Effector memory CD8-positive, alpha-beta T cell (primary cell): ENCODE results near the gene MTMR3.
"Not testable (repeated sequence)": the region's sequence is repeated elsewhere in the genome, so short reads cannot be mapped to it uniquely, and the experiment has no call there.

ENCODE experiments used
- ATAC-seq: fragments of 150-1000 bp; cut with Tn5 transposase; replicated peaks from 2 replicates; pipeline ENCODE4 v1.10.0; 2021; ENCODE audit warnings: mild to moderate bottlenecking, moderate library complexity
- DNase-seq, 3 experiments: peaks; one replicate each; pipeline ENCODE4 v3.0.0; 2021
- H3K27ac Mint-ChIP-seq, 2 donors: one replicate each; pipeline ENCODE4 v1.8.0; 2022; ENCODE audit warnings: mild to moderate bottlenecking in 2 of 2, mixed read lengths in 2 of 2, moderate library complexity in 2 of 2
- H3K27me3 Mint-ChIP-seq, 2 donors: one replicate each; pipeline ENCODE4 v1.8.0; 2022; ENCODE audit warnings: mixed read lengths in 2 of 2
- H3K36me3 Mint-ChIP-seq: one replicate; pipeline ENCODE4 v1.8.0; 2022; ENCODE audit warnings: mild to moderate bottlenecking, moderate library complexity, mixed read lengths; ENCODE audit not compliant: insufficient read depth
- H3K4me1 Mint-ChIP-seq, 2 donors: one replicate each; pipeline ENCODE4 v1.8.0; 2022; ENCODE audit warnings: low read depth in 2 of 2, mixed read lengths in 2 of 2
- H3K4me3 Mint-ChIP-seq, 2 donors: one replicate each; pipeline ENCODE4 v1.8.0; 2022; ENCODE audit warnings: mild to moderate bottlenecking in 2 of 2, mixed read lengths in 2 of 2, moderate library complexity in 2 of 2
- H3K9me3 Mint-ChIP-seq, 2 donors: one replicate each; pipeline ENCODE4 v1.8.0; 2022; ENCODE audit warnings: mixed read lengths in 2 of 2
- total RNA-seq, 9 experiments: gene quantifications; one replicate each; lab custom pipeline; 2026; lab: John Stamatoyannopoulos, UW

Gene MTMR3
- 57.8 to 165 (median 123) reads per million in 9 experiments for total RNA-seq

GRCh38 chr22:29883045-29883774 lies at the start of gene MTMR3:
MTMR3 (plus strand) TSS chr22:29883174; CDS start chr22:29971060, 87,886 bp downstream.
- peak within 1 kb of the TSS in 1 of 2 donors; percentile 84 for H3K4me3 Mint-ChIP-seq
- H3K9me3 Mint-ChIP-seq: no peaks in the 10 kb centered on the region
- DNase-seq (peak; percentile 88 to 92 (median 89)), ATAC-seq (peak; percentile 76)
- no peaks in the 10 kb centered on the region for H3K27me3 Mint-ChIP-seq
- H3K36me3 Mint-ChIP-seq: peaks cover 9% of the 10 kb centered on the region
- H3K27ac Mint-ChIP-seq: peak within 1 kb of the TSS; percentile 84 to 88
- H3K4me1 Mint-ChIP-seq: peaks cover 6 to 8% of the 10 kb centered on the region in 2 donors

- DNase-seq: no peak
- H3K27me3 Mint-ChIP-seq: no peaks in the 10 kb centered on the region
- H3K4me1 Mint-ChIP-seq: peaks cover 25 to 52% of the 10 kb centered on the region in 2 donors
- no peak overlapping the region for H3K4me3 Mint-ChIP-seq
- ATAC-seq: no peak
- H3K9me3 Mint-ChIP-seq: no peaks in the 10 kb centered on the region
- H3K36me3 Mint-ChIP-seq: peaks cover 44% of the 10 kb centered on the region
- no peak overlapping the region for H3K27ac Mint-ChIP-seq
Measured at GRCh38 chr22:29833392-29833965, 49.5 kb upstream of the MTMR3 start.

- DNase-seq: no peak
- Mint-ChIP-seq H3K27ac (no peak overlapping the region), H3K9me3 (no peaks in the 10 kb centered on the region), H3K36me3 (peaks cover 44% of the 10 kb centered on the region), H3K4me1 (peaks cover 26 to 56% of the 10 kb centered on the region in 2 donors), H3K4me3 (no peak overlapping the region), H3K27me3 (no peaks in the 10 kb centered on the region)
- no peak for ATAC-seq
Measured at GRCh38 chr22:29834046-29834445, 48.9 kb upstream of the MTMR3 start.

GRCh38 chr22:29836791-29837370 lies 46.1 kb upstream of the MTMR3 start:
- Mint-ChIP-seq H3K27ac (peak overlapping the region in 1 of 2 donors; percentile 95), H3K4me1 (peaks cover 20 to 44% of the 10 kb centered on the region in 2 donors), H3K4me3 (peak overlapping the region; percentile 87 to 90), H3K36me3 (peaks cover 37% of the 10 kb centered on the region)
- not testable (repeated sequence) for DNase-seq, H3K9me3 Mint-ChIP-seq, H3K27me3 Mint-ChIP-seq, ATAC-seq

GRCh38 chr22:29837741-29838598 lies 45.0 kb upstream of the MTMR3 start, which contains the start of gene ASCC2:
ASCC2 (minus strand) TSS chr22:29838274; CDS start chr22:29832325, 5,949 bp downstream.
- Mint-ChIP-seq H3K36me3 (peaks cover 29% of the 10 kb centered on the region), H3K27me3 (no peaks in the 10 kb centered on the region), H3K4me3 (peak within 1 kb of the TSS; percentile 87 to 90), H3K27ac (peak within 1 kb of the TSS; percentile 95 to 99), H3K9me3 (no peaks in the 10 kb centered on the region), H3K4me1 (peaks cover 20 to 44% of the 10 kb centered on the region in 2 donors)
- ATAC-seq (peak; percentile 93), DNase-seq (peak; percentile 97 to 99 (median 98))

- peak overlapping the region; percentile 95 to 99 for H3K27ac Mint-ChIP-seq
- peaks cover 18 to 38% of the 10 kb centered on the region in 2 donors for H3K4me1 Mint-ChIP-seq
- peak overlapping the region; percentile 87 to 90 for H3K4me3 Mint-ChIP-seq
- DNase-seq (no peak), ATAC-seq (peak; percentile 32)
- no peaks in the 10 kb centered on the region for H3K27me3 Mint-ChIP-seq
- H3K36me3 Mint-ChIP-seq: peaks cover 23% of the 10 kb centered on the region
- no peaks in the 10 kb centered on the region for H3K9me3 Mint-ChIP-seq
Measured at GRCh38 chr22:29838599-29838956, 44.4 kb upstream of the MTMR3 start.

- Mint-ChIP-seq H3K36me3 (peaks cover 19% of the 10 kb centered on the region), H3K9me3 (no peaks in the 10 kb centered on the region), H3K27ac (peak overlapping the region; percentile 95 to 99), H3K27me3 (no peaks in the 10 kb centered on the region), H3K4me1 (peaks cover 17 to 37% of the 10 kb centered on the region in 2 donors), H3K4me3 (peak overlapping the region in 1 of 2 donors; percentile 90)
- ATAC-seq (no peak), DNase-seq (no peak)
Measured at GRCh38 chr22:29839039-29839438, 43.9 kb upstream of the MTMR3 start.

- H3K36me3 Mint-ChIP-seq: peaks cover 17% of the 10 kb centered on the region
- DNase-seq: no peak
- H3K27me3 Mint-ChIP-seq: no peaks in the 10 kb centered on the region
Measured at GRCh38 chr22:29840498-29840897, 42.5 kb upstream of the MTMR3 start.

GRCh38 chr22:29842172-29842571 lies 40.8 kb upstream of the MTMR3 start:
- H3K9me3 Mint-ChIP-seq: no peaks in the 10 kb centered on the region
- peaks cover 9 to 16% of the 10 kb centered on the region in 2 donors for H3K4me1 Mint-ChIP-seq
- DNase-seq (no peak), ATAC-seq (no peak)
- H3K4me3 Mint-ChIP-seq: no peak overlapping the region
- no peak overlapping the region for H3K27ac Mint-ChIP-seq
- no peaks in the 10 kb centered on the region for H3K27me3 Mint-ChIP-seq
- peaks cover 16% of the 10 kb centered on the region for H3K36me3 Mint-ChIP-seq

More at GRCh38 chr22:29840498-29840897, 42.5 kb upstream of the MTMR3 start:
- peaks cover 14 to 30% of the 10 kb centered on the region in 2 donors for H3K4me1 Mint-ChIP-seq
- no peaks in the 10 kb centered on the region for H3K9me3 Mint-ChIP-seq
- H3K4me3 Mint-ChIP-seq: no peak overlapping the region
- no peak overlapping the region for H3K27ac Mint-ChIP-seq
- ATAC-seq: no peak

GRCh38 chr22:29842740-29843139 lies 40.2 kb upstream of the MTMR3 start:
- peaks cover 10% of the 10 kb centered on the region for H3K36me3 Mint-ChIP-seq
- peaks cover 4 to 10% of the 10 kb centered on the region in 2 donors for H3K4me1 Mint-ChIP-seq
- no peaks in the 10 kb centered on the region for H3K9me3 Mint-ChIP-seq
- no peak overlapping the region for H3K27ac Mint-ChIP-seq
- H3K4me3 Mint-ChIP-seq: no peak overlapping the region
- H3K27me3 Mint-ChIP-seq: no peaks in the 10 kb centered on the region
- ATAC-seq (no peak), DNase-seq (no peak)

- H3K4me1 Mint-ChIP-seq: no peaks in the 10 kb centered on the region
- no peaks in the 10 kb centered on the region for H3K9me3 Mint-ChIP-seq
- no peak overlapping the region for H3K4me3 Mint-ChIP-seq
- no peak for DNase-seq
- no peak overlapping the region for H3K27ac Mint-ChIP-seq
- peaks cover 4% of the 10 kb centered on the region for H3K36me3 Mint-ChIP-seq
- H3K27me3 Mint-ChIP-seq: no peaks in the 10 kb centered on the region
- no peak for ATAC-seq
Measured at GRCh38 chr22:29846290-29846689, 36.7 kb upstream of the MTMR3 start.

GRCh38 chr22:29848111-29848510 lies 34.9 kb upstream of the MTMR3 start:
- Mint-ChIP-seq H3K27me3 (no peaks in the 10 kb centered on the region), H3K36me3 (no peaks in the 10 kb centered on the region), H3K4me3 (no peak overlapping the region), H3K9me3 (no peaks in the 10 kb centered on the region), H3K27ac (no peak overlapping the region), H3K4me1 (no peaks in the 10 kb centered on the region)
- no peak for ATAC-seq
- DNase-seq: no peak

GRCh38 chr22:29854432-29854831 lies 28.5 kb upstream of the MTMR3 start:
- DNase-seq (no peak), ATAC-seq (no peak)
- H3K4me3 Mint-ChIP-seq: no peak overlapping the region
- H3K36me3 Mint-ChIP-seq: no peaks in the 10 kb centered on the region
- H3K4me1 Mint-ChIP-seq: no peaks in the 10 kb centered on the region
- H3K9me3 Mint-ChIP-seq: no peaks in the 10 kb centered on the region
- H3K27me3 Mint-ChIP-seq: peaks cover 0 to 5% of the 10 kb centered on the region in 2 donors
- no peak overlapping the region for H3K27ac Mint-ChIP-seq
